ENCODE data around the gene HMGCS1. TPM values are rescaled to one million over a fixed set of nuclear protein-coding genes. Genes with fewer than 3 reads are reported as not detected.
A peak's percentile ranks its signal among the peaks of the same experiment; 100 is the strongest.

Gene HMGCS1
- total and polyA plus RNA-seq, 11 donors: 6.3 to 34.8 (median 30.0) TPM

DNA sequence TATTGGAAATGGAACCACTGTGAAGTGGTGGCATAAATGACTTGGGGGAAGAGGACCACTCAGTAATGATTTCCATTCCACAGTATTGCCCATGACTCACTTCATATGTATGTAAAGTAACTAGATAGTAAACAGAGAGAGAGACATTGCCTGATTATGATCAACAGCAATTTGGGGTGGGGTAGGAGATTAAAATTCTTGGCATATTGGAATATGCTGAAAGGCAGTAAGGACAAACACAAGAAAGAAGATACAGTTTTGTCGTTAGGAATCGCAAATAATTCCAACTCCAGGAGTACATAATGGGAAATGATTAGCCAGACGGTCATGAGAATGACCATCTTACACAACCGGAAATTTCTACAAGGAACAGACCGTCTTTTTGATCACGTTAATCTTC lies 1.5 kb upstream of the HMGCS1 start:
- WGBS, 4 donors: 93 to 98% (median 96%) methylated on average over 6 of the region's 6 CpGs
- Histone ChIP-seq H3K36me3 (no peaks in the 10 kb centered on the region), H3K27ac (no peak overlapping the region), H3K4me1 (peaks cover 0 to 34% (median 17%) of the 10 kb centered on the region in 12 donors), H3K9me3 (no peaks in the 10 kb centered on the region), H3K4me3 (no peak overlapping the region), H3K27me3 (no peaks in the 10 kb centered on the region)
- ATAC-seq (no peak), DNase-seq (no peak)
- intact Hi-C loops (cut with DNase I): loop anchor here in 8 of 10 donors (5.0 to 10.0 kb wide), 8 partner anchors 82 to 250 kb away; partner anchors contain the start of genes TMEM267 (in 6 of the 8) and ZNF131 (in 5 of the 8)
- TF ChIP-seq, protein P1, sequence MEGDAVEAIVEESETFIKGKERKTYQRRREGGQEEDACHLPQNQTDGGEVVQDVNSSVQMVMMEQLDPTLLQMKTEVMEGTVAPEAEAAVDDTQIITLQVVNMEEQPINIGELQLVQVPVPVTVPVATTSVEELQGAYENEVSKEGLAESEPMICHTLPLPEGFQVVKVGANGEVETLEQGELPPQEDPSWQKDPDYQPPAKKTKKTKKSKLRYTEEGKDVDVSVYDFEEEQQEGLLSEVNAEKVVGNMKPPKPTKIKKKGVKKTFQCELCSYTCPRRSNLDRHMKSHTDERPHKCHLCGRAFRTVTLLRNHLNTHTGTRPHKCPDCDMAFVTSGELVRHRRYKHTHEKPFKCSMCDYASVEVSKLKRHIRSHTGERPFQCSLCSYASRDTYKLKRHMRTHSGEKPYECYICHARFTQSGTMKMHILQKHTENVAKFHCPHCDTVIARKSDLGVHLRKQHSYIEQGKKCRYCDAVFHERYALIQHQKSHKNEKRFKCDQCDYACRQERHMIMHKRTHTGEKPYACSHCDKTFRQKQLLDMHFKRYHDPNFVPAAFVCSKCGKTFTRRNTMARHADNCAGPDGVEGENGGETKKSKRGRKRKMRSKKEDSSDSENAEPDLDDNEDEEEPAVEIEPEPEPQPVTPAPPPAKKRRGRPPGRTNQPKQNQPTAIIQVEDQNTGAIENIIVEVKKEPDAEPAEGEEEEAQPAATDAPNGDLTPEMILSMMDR (IDR thresholded peaks at IDR 0.05): no peak
- TF ChIP-seq POLR2A (IDR thresholded peaks at IDR 0.05): no peak

DNA sequence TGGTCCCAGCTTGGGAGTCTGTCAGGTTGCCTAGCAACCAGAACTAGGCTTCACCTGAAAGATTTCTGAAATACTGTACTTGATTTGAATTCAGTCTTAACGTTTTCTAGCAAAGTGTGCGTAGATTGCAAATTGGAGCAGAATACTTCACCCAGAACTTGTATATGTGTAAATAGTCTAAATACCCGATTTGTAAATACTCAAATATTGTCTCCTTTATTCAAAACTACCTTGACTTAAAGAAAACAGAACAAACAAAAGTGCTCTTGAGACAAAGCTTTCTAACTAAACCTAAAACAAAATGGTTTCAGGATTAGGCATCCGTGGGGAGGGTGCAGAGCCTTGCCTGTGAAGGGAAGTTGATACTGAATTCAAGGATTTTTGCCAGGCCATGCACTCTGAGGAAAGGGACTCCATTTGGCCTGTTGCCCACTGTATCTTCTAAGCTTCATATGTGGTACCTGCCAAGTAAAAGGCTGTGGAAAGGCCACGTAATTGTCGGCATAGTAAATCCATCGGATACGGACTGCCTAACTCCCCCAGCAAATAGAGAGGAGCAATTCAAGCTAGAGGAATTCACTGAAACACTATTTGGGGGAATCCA lies 744 bp upstream of the HMGCS1 start:
- H3K36me3 ChIP-seq: no peaks in the 10 kb centered on the region
- H3K27ac ChIP-seq: peak overlapping the region in 11 of 12 donors; percentile 45 to 95 (median 79)
- intact Hi-C loops (cut with DNase I): loop anchor here in 9 of 10 donors (1.0 to 10.0 kb wide), 10 partner anchors 82 to 249 kb away; partner anchors contain the start of genes TMEM267 (in 6 of the 9) and ZNF131 (in 5 of the 9)
- H3K4me1 ChIP-seq: peaks cover 0 to 41% (median 24%) of the 10 kb centered on the region in 12 donors
- peak overlapping the region in 11 of 12 donors; percentile 7 to 97 (median 87) for H3K4me3 ChIP-seq
- TF ChIP-seq, protein P1 (IDR thresholded peaks at IDR 0.05): no peak
- no peak for TF ChIP-seq POLR2A (IDR thresholded peaks at IDR 0.05)
- no peak for ATAC-seq
- peak in 1 of 5 donors; percentile 18 for DNase-seq
- H3K27me3 ChIP-seq: no peaks in the 10 kb centered on the region
- WGBS, 4 donors: 33 to 50% (median 44%) methylated on average over 8 of the region's 8 CpGs
- no peaks in the 10 kb centered on the region for H3K9me3 ChIP-seq

DNA sequence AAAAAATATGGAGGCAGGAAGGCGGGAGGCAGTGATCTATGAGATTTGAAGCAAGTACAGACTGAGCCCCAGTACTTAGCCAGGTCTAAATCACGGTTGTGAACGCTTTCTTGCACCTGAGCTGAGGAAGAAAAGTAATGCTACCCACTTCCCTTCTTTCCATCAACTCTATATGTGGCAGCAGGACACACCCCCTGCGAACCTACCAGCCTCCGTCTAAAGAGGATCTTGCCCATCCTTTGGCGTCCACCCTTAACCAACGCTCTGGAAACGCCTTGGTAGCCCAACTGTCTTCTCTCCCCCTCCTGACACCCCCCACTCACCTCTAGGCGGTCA lies 545 bp downstream of the HMGCS1 start:
- WGBS, 4 donors: 3 to 6% (median 5%) methylated on average over 9 of the region's 9 CpGs
- peaks cover 0 to under 1% (median 0%) of the 10 kb centered on the region in 9 donors for H3K36me3 ChIP-seq
- ATAC-seq (peak in 1 of 4 donors; percentile 1), DNase-seq (peak in 1 of 5 donors; percentile 7)
- peak overlapping the region; percentile 67 to 97 (median 84) for H3K4me3 ChIP-seq
- no peaks in the 10 kb centered on the region for H3K27me3 ChIP-seq
- intact Hi-C loops (cut with DNase I): loop anchor here in 9 of 10 donors (1.0 to 10.0 kb wide), 10 partner anchors 80 to 248 kb away; partner anchors contain the start of genes TMEM267 (in 6 of the 9) and ZNF131 (in 5 of the 9)
- H3K9me3 ChIP-seq: no peaks in the 10 kb centered on the region
- TF ChIP-seq, protein P1 (IDR thresholded peaks at IDR 0.05): no peak
- no peak for TF ChIP-seq POLR2A (IDR thresholded peaks at IDR 0.05)
- H3K4me1 ChIP-seq: peaks cover 0 to 41% (median 26%) of the 10 kb centered on the region in 12 donors
- H3K27ac ChIP-seq: peak overlapping the region; percentile 65 to 95 (median 87)

DNA sequence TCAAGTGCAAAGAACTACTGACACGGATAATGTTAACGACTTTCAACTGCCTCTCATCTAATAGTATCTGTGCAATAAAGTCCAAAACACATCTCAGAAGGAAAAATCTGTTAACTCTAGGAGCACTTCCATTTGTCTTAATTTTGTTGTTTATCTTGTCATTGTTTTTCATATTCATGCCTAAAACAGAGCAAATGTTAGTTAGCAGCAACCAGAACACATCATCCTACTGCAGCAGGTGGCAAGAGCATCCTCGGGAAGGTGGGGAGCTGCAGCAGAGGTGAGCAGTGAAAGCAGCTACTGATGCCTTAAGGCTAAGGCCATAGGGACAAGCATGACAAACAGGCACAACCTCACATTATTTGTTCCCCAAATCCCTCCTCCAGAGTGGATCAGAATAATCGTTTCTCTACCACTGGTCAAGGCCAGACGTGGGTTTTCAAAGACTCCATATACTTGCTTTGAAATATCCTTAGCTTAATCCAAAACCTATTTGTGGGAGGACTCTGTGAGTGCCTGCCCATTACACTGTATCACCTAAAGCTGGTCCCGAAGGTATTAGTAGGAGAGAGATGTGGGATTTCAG lies 1.0 kb downstream of the HMGCS1 start:
- H3K4me1 ChIP-seq: peaks cover 0 to 41% (median 26%) of the 10 kb centered on the region in 12 donors
- DNase-seq: no peak
- TF ChIP-seq, protein P1 (IDR thresholded peaks at IDR 0.05): no peak
- no peak for TF ChIP-seq POLR2A (IDR thresholded peaks at IDR 0.05)
- H3K4me3 ChIP-seq: peak overlapping the region in 11 of 12 donors; percentile 67 to 97 (median 87)
- peaks cover 0 to 4% (median 0%) of the 10 kb centered on the region in 9 donors for H3K36me3 ChIP-seq
- H3K27ac ChIP-seq: peak overlapping the region in 6 of 12 donors; percentile 75 to 95 (median 92)
- intact Hi-C loops (cut with DNase I): loop anchor here in 9 of 10 donors (2.0 to 10.0 kb wide), 9 partner anchors 80 to 247 kb away; partner anchors contain the start of genes TMEM267 (in 6 of the 9) and ZNF131 (in 5 of the 9)
- no peaks in the 10 kb centered on the region for H3K27me3 ChIP-seq
- H3K9me3 ChIP-seq: no peaks in the 10 kb centered on the region
- no peak for ATAC-seq
- 24 to 33% (median 28%) methylated on average over 6 of the region's 6 CpGs for WGBS, 4 donors
